Activated T-helper 2 cell treated with anti-CD3 and anti-CD28 coated beads, Interferon-gamma antibody, Interleukin-2, Interleukin-4, amounts not matched to agents 10 μg/mL and 5 μg/mL and 100 μg/mL, durations not matched to agents 14 hours and 24 hours and 36 hours (primary cell): ENCODE measurements around the gene VGF. TPM values are rescaled to one million over a fixed set of nuclear protein-coding genes. Genes with fewer than 3 reads are reported as not detected.

ENCODE experiments used
- DNase-seq: peaks from one replicate; pipeline ENCODE4 v3.0.0; 2021; ENCODE audit warnings: low spot score
- H3K27ac Mint-ChIP-seq: one replicate; pipeline ENCODE4 v1.8.0; 2021; ENCODE audit warnings: mixed read lengths
- H3K27me3 Mint-ChIP-seq: one replicate; pipeline ENCODE4 v1.8.0; 2021; ENCODE audit warnings: low read depth, mixed read lengths
- H3K36me3 Mint-ChIP-seq: one replicate; pipeline ENCODE4 v1.8.0; 2021; ENCODE audit warnings: low read depth, mixed read lengths
- H3K4me1 Mint-ChIP-seq: one replicate; pipeline ENCODE4 v1.8.0; 2021; ENCODE audit warnings: low read depth, mixed read lengths
- H3K4me3 Mint-ChIP-seq: one replicate; pipeline ENCODE4 v1.8.0; 2021; ENCODE audit warnings: low read depth, mild to moderate bottlenecking, moderate library complexity, mixed read lengths
- H3K9me3 Mint-ChIP-seq: one replicate; pipeline ENCODE4 v1.8.0; 2021; ENCODE audit warnings: mixed read lengths
- intact Hi-C: fragments of 100-400 bp; cut with micrococcal nuclease; formaldehyde crosslinking; loops from one replicate; pipeline ENCODE4 v1.15.1; 2023
- total RNA-seq: library from RNA; stranded (reverse); gene quantifications from 2 replicates; pipeline ENCODE4 v1.2.3, GENCODE V29; 2022

VGF gene
- total RNA-seq, 1 donor from 2014 or later, result 0.41 TPM

- no peaks in the 10 kb centered on the region for H3K36me3 Mint-ChIP-seq
- peaks cover 77% of the 10 kb centered on the region for H3K27me3 Mint-ChIP-seq
- peaks cover 8% of the 10 kb centered on the region for H3K4me1 Mint-ChIP-seq
- H3K27ac Mint-ChIP-seq, result no peak overlapping the region
- no peak for DNase-seq
- no peaks in the 10 kb centered on the region for H3K9me3 Mint-ChIP-seq
- intact Hi-C loops, result loop anchor here (2.0 kb wide), 1 partner anchor 13 kb away; the partner anchor contains the start of gene VGF
- no peak overlapping the region for H3K4me3 Mint-ChIP-seq
These were observed 12.3 kb upstream of the VGF start for GRCh38 chr7:101177644-101178043.

DNA sequence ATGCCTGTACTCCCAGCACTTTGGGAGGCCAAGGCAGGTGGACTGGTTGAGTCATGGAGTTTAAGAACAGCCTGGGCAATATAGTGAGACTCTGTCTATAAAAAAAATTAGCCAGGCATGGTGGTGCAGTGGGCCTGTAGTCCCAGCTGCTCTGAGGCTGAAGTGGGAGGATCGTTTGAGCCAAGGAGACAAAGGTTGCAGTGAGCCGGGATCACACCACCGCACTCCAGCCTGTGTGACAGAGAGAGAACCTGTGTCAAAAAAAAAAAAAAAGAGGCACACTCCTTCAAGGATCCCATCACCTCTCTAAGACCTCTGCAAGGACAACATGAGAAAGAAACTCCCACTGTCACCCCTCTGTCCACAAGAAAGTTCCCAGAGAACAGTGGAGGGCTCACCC lies 10.3 kb upstream of the VGF start:
- Mint-ChIP-seq H3K27me3 (peaks cover 76% of the 10 kb centered on the region), H3K36me3 (no peaks in the 10 kb centered on the region), H3K27ac (no peak overlapping the region), H3K4me3 (no peak overlapping the region), H3K4me1 (peaks cover 18% of the 10 kb centered on the region), H3K9me3 (no peaks in the 10 kb centered on the region)
- intact Hi-C loops, result no loop called here
- DNase-seq, result no peak

DNA sequence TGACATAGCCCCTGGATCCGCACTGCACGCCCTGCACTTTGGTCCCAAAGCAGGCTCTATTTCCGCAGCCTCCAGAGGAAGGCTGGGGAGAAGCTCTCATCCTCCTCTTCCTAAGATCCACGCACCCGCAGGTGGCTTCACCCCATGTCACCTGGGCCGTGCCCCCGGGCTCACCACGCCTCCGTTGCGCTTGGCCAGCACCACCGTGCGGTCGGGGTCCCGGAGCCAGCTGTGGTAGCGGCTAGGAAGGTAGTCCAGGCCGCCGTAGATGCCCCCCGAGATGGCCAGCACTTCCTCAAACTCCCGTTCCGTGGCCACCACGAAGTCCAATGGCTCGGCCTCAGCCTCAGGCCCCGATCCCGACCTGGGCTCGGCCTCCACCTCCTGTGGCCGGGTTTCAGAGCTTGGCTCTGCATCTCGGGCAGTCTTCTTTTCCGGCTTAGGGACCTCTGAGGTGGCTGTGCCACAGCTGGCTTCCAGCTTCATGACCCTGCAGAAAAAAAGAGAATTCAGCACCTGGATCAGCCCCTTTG lies 9.0 kb upstream of the VGF start:
- Mint-ChIP-seq H3K27ac (no peak overlapping the region), H3K27me3 (peaks cover 80% of the 10 kb centered on the region), H3K4me1 (peaks cover 28% of the 10 kb centered on the region)

DNA sequence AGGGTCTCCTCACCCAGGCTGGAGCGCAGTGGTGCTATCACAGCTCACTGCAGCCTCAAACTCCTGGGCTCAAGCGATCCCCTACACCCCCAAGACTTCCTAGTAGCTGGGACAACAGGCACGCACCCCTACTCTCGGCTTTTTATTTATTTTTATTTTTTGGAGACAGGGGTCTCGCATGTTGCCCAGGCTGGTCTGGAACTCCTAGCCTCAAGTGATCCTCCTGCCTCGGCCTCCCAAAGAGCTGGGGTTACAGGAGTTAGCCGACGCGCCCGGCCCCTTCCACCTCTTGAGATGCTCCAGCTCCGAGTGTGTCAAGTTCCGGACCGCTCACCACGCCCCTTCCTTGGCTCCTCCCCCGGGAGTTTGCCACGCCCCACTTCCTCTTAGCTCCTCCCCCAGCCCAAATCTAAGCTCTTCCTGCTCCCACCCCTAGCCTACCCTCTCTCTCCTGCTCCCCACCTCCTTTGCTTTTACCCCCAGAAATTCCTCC lies 8.4 kb upstream of the VGF start:
- intact Hi-C loops, result loop anchor here (1.0 kb wide), 1 partner anchor 8 kb away; the partner anchor contains the start of gene VGF
- no peaks in the 10 kb centered on the region for H3K9me3 Mint-ChIP-seq
- peak overlapping the region; percentile 40 for H3K4me3 Mint-ChIP-seq
- no peaks in the 10 kb centered on the region for H3K36me3 Mint-ChIP-seq
- peaks cover 34% of the 10 kb centered on the region for H3K4me1 Mint-ChIP-seq
- no peak overlapping the region for H3K27ac Mint-ChIP-seq
- H3K27me3 Mint-ChIP-seq, result peaks cover 80% of the 10 kb centered on the region
- DNase-seq, result peak; percentile 73

More for the DNA sequence above, 9.0 kb upstream of the VGF start:
- no peaks in the 10 kb centered on the region for H3K9me3 Mint-ChIP-seq
- DNase-seq, result no peak
- intact Hi-C loops, result loop anchor here (1.0 kb wide), 1 partner anchor 9 kb away; the partner anchor contains the start of gene VGF
- H3K4me3 Mint-ChIP-seq, result peak overlapping the region; percentile 40
- H3K36me3 Mint-ChIP-seq, result no peaks in the 10 kb centered on the region

DNA sequence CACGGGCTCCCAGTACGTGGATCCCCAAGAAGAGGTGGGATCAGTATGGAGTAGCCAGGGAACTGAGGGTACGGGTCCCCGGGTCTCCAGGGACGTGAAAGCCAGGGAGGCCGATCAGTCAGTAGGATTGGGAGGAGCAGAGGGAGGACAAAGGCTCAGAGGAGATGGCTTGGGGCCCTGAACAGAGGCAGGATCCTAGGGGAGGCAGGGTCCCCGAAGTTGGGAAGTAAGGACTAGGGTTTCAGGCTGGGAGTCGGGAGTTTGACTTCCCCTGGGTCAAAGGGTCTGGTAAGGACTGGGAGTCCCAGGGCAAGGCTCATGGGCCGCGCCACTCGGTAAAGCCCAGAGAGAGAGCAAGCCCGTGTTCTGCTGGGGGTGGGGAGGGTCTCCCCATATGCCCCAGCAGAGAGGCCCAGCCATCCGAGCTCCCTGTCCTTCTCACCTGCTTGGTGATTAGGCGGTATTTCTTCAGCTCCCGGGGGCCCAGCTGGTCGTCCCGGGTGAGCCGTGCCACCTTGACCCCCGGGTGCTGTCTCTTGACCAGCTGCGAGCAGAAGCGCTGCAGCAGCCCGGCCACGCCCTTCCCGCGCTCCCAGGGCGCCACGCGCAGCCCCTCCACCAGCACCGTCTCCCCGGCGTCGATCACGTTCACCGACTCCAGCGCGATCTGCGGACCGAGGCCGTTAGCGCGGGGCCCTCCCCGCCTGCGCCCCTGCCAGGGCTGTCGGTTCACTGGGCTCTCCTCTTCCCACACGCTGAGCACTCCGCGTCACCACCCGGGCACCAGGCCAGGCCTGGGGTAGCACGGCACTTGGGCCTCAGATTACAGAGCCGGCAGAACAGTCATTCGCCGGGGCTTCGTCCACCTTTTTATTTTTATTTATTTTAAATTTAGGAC lies 7.7 kb upstream of the VGF start:
- Mint-ChIP-seq H3K4me3 (no peak overlapping the region), H3K27ac (no peak overlapping the region), H3K36me3 (no peaks in the 10 kb centered on the region), H3K9me3 (no peaks in the 10 kb centered on the region), H3K27me3 (peaks cover 80% of the 10 kb centered on the region), H3K4me1 (peaks cover 39% of the 10 kb centered on the region)
- no peak for DNase-seq
- intact Hi-C loops, result no loop called here

DNA sequence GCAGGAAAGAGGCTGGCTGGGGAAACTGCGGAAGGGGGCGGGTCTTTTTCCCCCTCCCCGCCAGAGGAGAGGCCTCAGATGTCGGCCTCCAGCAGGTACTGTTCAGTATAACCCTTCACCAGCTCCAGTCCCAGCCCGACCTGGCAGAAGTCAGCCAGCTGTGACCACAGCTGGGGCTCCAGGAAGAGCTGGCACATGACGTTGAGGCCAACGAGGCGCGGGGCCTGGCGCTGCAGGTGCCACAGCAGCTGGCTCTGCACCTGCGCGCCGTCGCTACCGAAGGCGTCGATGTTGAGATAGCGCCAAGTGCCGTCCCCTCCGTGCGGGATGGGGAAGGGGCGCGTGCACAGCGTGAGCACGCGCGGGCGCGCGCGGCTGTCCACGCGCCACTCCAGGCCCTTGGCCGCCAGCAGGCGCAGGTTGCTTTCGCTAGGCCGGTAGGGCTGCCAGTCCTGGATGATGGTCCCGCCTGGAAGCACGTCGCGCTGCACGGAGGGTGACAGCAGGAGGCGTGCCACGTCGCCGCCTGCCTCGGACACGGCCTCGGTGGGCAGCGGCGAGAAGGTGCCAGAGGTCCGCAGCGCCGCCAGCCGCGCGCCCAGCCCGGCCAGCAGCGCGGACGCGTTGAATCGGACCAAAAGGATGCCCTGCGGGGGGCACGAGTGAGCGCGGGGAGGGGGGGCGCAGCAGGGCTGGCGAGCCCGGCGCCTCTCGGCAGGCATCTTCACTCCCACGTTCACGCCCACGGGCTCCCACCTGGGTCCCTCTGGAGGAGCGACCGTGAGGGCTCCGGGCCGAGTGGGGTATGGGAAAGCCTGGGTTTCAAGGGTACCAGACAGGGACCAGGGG lies 6.9 kb upstream of the VGF start:
- Mint-ChIP-seq H3K9me3 (no peaks in the 10 kb centered on the region), H3K27me3 (peaks cover 77% of the 10 kb centered on the region), H3K4me3 (no peak overlapping the region), H3K36me3 (no peaks in the 10 kb centered on the region), H3K4me1 (peaks cover 43% of the 10 kb centered on the region), H3K27ac (no peak overlapping the region)
- no peak for DNase-seq
- intact Hi-C loops, result no loop called here

DNA sequence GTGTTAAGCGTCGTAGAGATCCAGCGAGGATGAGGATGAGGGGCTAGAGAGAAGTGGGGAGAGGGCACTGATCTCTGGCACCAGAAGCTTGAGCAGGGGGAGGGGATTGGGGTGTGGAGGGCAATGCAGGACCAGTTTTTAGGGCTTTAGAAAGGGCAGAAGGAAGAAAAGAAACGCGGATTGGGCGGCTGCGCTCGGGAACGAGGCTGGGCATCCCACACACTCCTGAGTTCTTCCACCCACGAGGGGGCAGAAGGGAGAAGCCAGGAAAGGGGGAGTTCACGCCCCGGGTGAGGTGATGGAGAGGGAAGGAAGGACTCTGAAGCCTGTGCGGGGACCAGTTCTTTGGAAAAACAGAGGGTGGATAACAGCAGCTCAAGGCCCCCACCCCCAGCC lies 6.1 kb upstream of the VGF start:
- H3K27me3 Mint-ChIP-seq, result peaks cover 75% of the 10 kb centered on the region
- no peak for DNase-seq
- H3K4me3 Mint-ChIP-seq, result no peak overlapping the region
- no peak overlapping the region for H3K27ac Mint-ChIP-seq
- H3K4me1 Mint-ChIP-seq, result peaks cover 48% of the 10 kb centered on the region
- intact Hi-C loops, result loop anchor here (2.0 kb wide), 1 partner anchor 283 kb away; the partner anchor contains the start of gene UFSP1
- no peaks in the 10 kb centered on the region for H3K9me3 Mint-ChIP-seq
- no peaks in the 10 kb centered on the region for H3K36me3 Mint-ChIP-seq

GRCh38 chr7:101170617-101171441 lies 5.5 kb upstream of the VGF start:
- Mint-ChIP-seq H3K4me1 (peaks cover 52% of the 10 kb centered on the region), H3K36me3 (no peaks in the 10 kb centered on the region), H3K9me3 (no peaks in the 10 kb centered on the region), H3K4me3 (no peak overlapping the region), H3K27ac (peak overlapping the region; percentile 24), H3K27me3 (peaks cover 73% of the 10 kb centered on the region)
- intact Hi-C loops, result loop anchor here (2.0 kb wide), 1 partner anchor 282 kb away; the partner anchor contains the start of gene UFSP1
- DNase-seq, result no peak

DNA sequence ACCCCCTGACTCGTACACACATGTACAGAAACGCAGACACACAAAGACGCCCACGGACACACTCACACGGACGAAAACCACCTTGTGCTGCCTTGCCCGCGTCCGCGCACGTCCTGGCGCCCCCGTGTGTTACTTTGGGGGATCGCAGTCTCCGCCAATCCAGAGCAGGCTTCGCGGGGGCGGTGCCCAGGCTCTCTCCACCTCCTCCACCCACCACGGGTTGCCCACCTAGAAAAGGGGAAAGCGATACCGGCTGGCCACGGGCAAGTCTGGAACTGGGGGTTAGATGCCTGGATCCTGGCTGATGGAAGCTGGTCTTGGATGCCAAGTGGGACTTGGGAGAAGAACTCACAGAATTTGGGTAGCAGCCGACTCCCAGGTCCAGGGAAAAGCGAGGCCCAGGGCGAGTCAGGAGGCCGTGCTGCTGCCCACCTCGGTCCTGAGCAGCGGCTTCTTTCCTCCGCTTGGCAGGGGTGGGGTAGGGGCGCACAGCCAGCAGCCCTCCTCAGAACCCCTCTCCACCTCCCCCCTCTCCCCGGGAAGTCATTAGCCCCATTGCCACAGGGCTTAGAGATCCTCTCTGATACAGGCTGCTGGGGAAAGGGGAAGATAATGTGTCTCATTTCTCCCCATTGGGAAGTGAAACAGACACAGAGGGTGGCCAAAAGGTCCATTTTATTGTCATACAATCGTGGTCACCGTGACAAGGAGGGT lies 4.6 kb upstream of the VGF start:
- no peaks in the 10 kb centered on the region for H3K9me3 Mint-ChIP-seq
- peaks cover 58% of the 10 kb centered on the region for H3K4me1 Mint-ChIP-seq
- no peaks in the 10 kb centered on the region for H3K36me3 Mint-ChIP-seq
- no peak overlapping the region for H3K27ac Mint-ChIP-seq
- H3K27me3 Mint-ChIP-seq, result peaks cover 70% of the 10 kb centered on the region
- DNase-seq, result peak; percentile 74
- intact Hi-C loops, result loop anchor here (1.0 to 10.0 kb wide), 5 partner anchors 26 to 281 kb away; partner anchors contain the start of genes FIS1, MUC12 and UFSP1
- H3K4me3 Mint-ChIP-seq, result peak overlapping the region; percentile 51

- Mint-ChIP-seq H3K9me3 (no peaks in the 10 kb centered on the region), H3K36me3 (no peaks in the 10 kb centered on the region), H3K27ac (no peak overlapping the region), H3K4me3 (peak overlapping the region; percentile 51), H3K4me1 (peaks cover 60% of the 10 kb centered on the region), H3K27me3 (peaks cover 71% of the 10 kb centered on the region)
- no peak for DNase-seq
- intact Hi-C loops, result loop anchor here (1.0 to 10.0 kb wide), 4 partner anchors 25 to 202 kb away; partner anchors contain the start of genes FIS1 and MUC12
These were observed 3.9 kb upstream of the VGF start for GRCh38 chr7:101169110-101169837.
